ENCODE data around the gene SLC35F6. TPM values are rescaled to one million over a fixed set of nuclear protein-coding genes. Genes with fewer than 3 reads are reported as not detected.

Gene SLC35F6
- polyA plus RNA-seq, 2 of the 4 experiments (the other 2 are of a cell fraction): 41.3 to 46.9 TPM

GRCh38 chr2:26744953-26745352 lies 19.1 kb upstream of the SLC35F6 start:
- WGBS (ENCODE audit: missing lambda C conversion rate): 87% methylated on average over 3 of the region's 3 CpGs
- H3K4me3 ChIP-seq: no peak overlapping the region
- H3K9me3 ChIP-seq: no peaks in the 10 kb centered on the region
- no peak for FAIRE-seq
- no peak for ATAC-seq
- CTCF ChIA-PET: interaction anchor here (0.6 to 22.6 kb wide), 50 partner anchors 10 to 1197 kb away, joined by 3 to 736 read pairs (median 10); partner anchors contain the start of genes DPYSL5 and SLC35F6
- POLR2A ChIA-PET: no interaction called here
- TF ChIP-seq FOXS1 (CRISPR knock-in tag; IDR thresholded peaks at IDR 0.05): no peak
- no peak for TF ChIP-seq BCL3 (IDR thresholded peaks at IDR 0.05)
- TF ChIP-seq PHF8 (IDR thresholded peaks at IDR 0.05; ENCODE audit: borderline replicate concordance, low read depth): no peak
- no peak for TF ChIP-seq JUNB (IDR thresholded peaks at IDR 0.05)
- no peak for TF ChIP-seq NR3C1 (IDR thresholded peaks at IDR 0.05)
- no peak for TF ChIP-seq FOSB (CRISPR knock-in tag; IDR thresholded peaks at IDR 0.05)
- no peak for TF ChIP-seq EHF (CRISPR knock-in tag; IDR thresholded peaks at IDR 0.05)
- TF ChIP-seq RCOR1 (IDR thresholded peaks at IDR 0.05; ENCODE audit: low read depth, low read length): no peak
- TF ChIP-seq CHD4 (IDR thresholded peaks at IDR 0.05; ENCODE audit: borderline replicate concordance): no peak
- no peak for TF ChIP-seq CBX2 (IDR thresholded peaks at IDR 0.05; ENCODE audit: borderline replicate concordance, low read depth)
- no peak for TF ChIP-seq EHMT2 (IDR thresholded peaks at IDR 0.05; ENCODE audit: low read depth)
- no peak for TF ChIP-seq ATOH8 (CRISPR knock-in tag; IDR thresholded peaks at IDR 0.05; ENCODE audit: low read depth)
- TF ChIP-seq TFCP2L1 (CRISPR knock-in tag; IDR thresholded peaks at IDR 0.05): no peak
- TF ChIP-seq HOXB13 (CRISPR knock-in tag; IDR thresholded peaks at IDR 0.05; ENCODE audit: low read depth): no peak
- no peak for TF ChIP-seq E2F6 (IDR thresholded peaks at IDR 0.05; ENCODE audit: borderline replicate concordance, low read depth)
- no peak for DNase-seq (ENCODE audit: low read depth in 1 of 2, low spot score in 1 of 2)
- no peak overlapping the region for H3K4me2 ChIP-seq
- H3K4me1 ChIP-seq: peaks cover 38% of the 10 kb centered on the region
- H3K27ac ChIP-seq: peak overlapping the region; percentile 53 to 94; a peak in 5 of 6 replicates

GRCh38 chr2:26745609-26746327 lies 18.3 kb upstream of the SLC35F6 start:
- ATAC-seq: peak; percentile 89 to 94
- CTCF ChIA-PET: interaction anchor here (0.6 to 22.6 kb wide), 81 partner anchors 8 to 871 kb away, joined by 3 to 736 read pairs (median 7); partner anchors contain the start of genes CIB4, DPYSL5 and SLC35F6

More at GRCh38 chr2:26745609-26746327, 18.3 kb upstream of the SLC35F6 start:
- POLR2A ChIA-PET: no interaction called here
- DNase-seq (ENCODE audit: low read depth in 1 of 2, low spot score in 1 of 2) (peak; percentile 84 to 88), FAIRE-seq (no peak)
- TF ChIP-seq ELK1 (IDR thresholded peaks at IDR 0.05; ENCODE audit: low read depth, low read length) (no peak), RAD21 (conservative IDR thresholded peaks at IDR 0.05 in 1 of 2, IDR thresholded peaks at IDR 0.05 in 1 of 2) (peak; percentile 100), MAX (IDR thresholded peaks at IDR 0.05) (no peak), CTCF (IDR thresholded peaks at IDR 0.05) (peak; percentile 99), SMC3 (IDR thresholded peaks at IDR 0.05) (peak; percentile 100)
- Histone ChIP-seq H3K4me3 (no peak overlapping the region), H3K9me3 (no peaks in the 10 kb centered on the region), H3K27ac (peak overlapping the region; percentile 53 to 94; a peak in 5 of 6 replicates), H3K4me1 (peaks cover 41% of the 10 kb centered on the region), H3K4me2 (peak overlapping the region; percentile 26; the same call in 2 of the 3 replicates)
- 23% methylated on average over 9 of the region's 9 CpGs for WGBS (ENCODE audit: missing lambda C conversion rate)
